A549 (cell line): ENCODE data around the gene ZNF70.

Experiments
- CBX8 ChIP-seq: fragments of 200-600 bp; sonication (generic); IDR thresholded peaks from 2 replicates; pipeline ENCODE4 v1.6.1; 2016
- CHD2 ChIP-seq: fragments of 150-350 bp; IDR thresholded peaks from 2 replicates; pipeline ENCODE4 v1.6.1; 2014; ENCODE audit warnings: low read length; ENCODE audit not compliant: partially characterized antibody
- CTCF ChIP-seq: fragments of >200 bp; sonication (Bioruptor Twin); formaldehyde crosslinking; IDR thresholded peaks from 3 replicates; pipeline ENCODE4 v1.5.1; 2016
- EHMT2 ChIP-seq: fragments of 200-600 bp; sonication (generic); IDR thresholded peaks from 2 replicates; pipeline ENCODE4 v1.6.1; 2016; ENCODE audit warnings: antibody characterized with exemption, low read depth, mild to moderate bottlenecking, moderate library complexity
- EP300 ChIP-seq, 2 experiments: fragments of >200 bp; sonication (Bioruptor Twin); formaldehyde crosslinking; IDR thresholded peaks; 2 replicates in 1 of 2; 3 replicates in 1 of 2; pipeline ENCODE4 v1.6.1; 2016 to 2017
- PHF8 ChIP-seq: fragments of 200-600 bp; sonication (generic); IDR thresholded peaks from 2 replicates; pipeline ENCODE4 v1.6.1; 2016; ENCODE audit warnings: low read depth, mild to moderate bottlenecking, antibody characterized with exemption, moderate library complexity, borderline replicate concordance
- POLR2A ChIP-seq: IDR thresholded peaks from 2 replicates; pipeline ENCODE4 v1.6.1; 2012; ENCODE audit warnings: mild to moderate bottlenecking, low read length
- RARB ChIP-seq: fragments of 250-450 bp; sonication (Bioruptor Pico); IDR thresholded peaks from 2 replicates; pipeline ENCODE4 v1.8.0; 2021; ENCODE audit warnings: mild to moderate bottlenecking, moderate library complexity

- peak; percentile 6; the same call in 1 of the 2 replicates for TF ChIP-seq POLR2A
- TF ChIP-seq CBX8: no peak
- no peak for TF ChIP-seq EHMT2
- no peak for TF ChIP-seq EP300 (IDR thresholded peaks at IDR 0.05)
- TF ChIP-seq CHD2: no peak
- 0 out of 2 replicates have a peak, but pooled peaks have one; percentile 25 for TF ChIP-seq PHF8
- no peak for TF ChIP-seq RARB (CRISPR knock-in tag)
- TF ChIP-seq CTCF: 0 out of 3 replicates have a peak, but pooled peaks have one; percentile 10
Observed at GRCh38 chr22:23750714-23751440, at the start of gene ZNF70.
